Measurements from ENCODE around the gene SLC39A3. TPM values are rescaled to one million over a fixed set of nuclear protein-coding genes. Genes with fewer than 3 reads are reported as not detected.

SLC39A3 gene
- total RNA-seq, 1 experiment from 2014 or later, result 32.4 TPM

DNA sequence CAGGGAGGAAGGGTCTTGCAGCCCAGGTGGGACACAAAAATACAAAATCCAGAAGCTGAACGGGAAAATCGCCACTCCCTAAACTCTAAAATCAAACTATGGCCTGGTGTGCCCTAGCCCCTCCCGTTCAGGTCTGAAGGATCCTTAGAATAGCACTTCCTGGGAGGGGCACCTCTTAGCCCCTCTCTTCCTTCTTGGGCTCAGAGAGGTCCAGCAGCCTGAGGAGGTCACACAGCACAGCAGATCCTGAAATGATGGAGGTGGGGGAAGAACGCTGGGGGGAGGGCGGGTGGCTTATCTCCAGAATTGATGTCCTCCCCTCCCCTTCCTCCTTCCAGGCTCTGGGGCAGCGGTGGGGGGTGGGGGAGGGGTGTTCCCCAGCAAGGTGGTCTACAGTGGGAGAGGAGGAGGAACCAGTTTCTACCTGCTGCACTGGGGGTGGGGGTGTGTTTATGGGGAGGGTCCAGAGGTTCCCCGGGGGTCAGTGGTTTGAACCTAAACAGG, 20.5 kb downstream of the SLC39A3 start:
- no CpG with 5 or more reads among the region's 7 CpGs for WGBS (ENCODE audit: extremely low coverage, insufficient read length, low lambda C conversion rate)
- Histone ChIP-seq H4K5ac (ENCODE audit: insufficient read length, low read depth, low read length) (no peak overlapping the region), H2BK12ac (ENCODE audit: insufficient read length, low read depth, low read length) (no peak overlapping the region), H3K27me3 (ENCODE audit: insufficient read depth, low read length) (no peaks in the 10 kb centered on the region), H2AFZ (ENCODE audit: low read length) (no peak overlapping the region), H2AK5ac (ENCODE audit: insufficient read length, low read length) (no peak overlapping the region), H3K27ac (ENCODE audit: insufficient read length, low read depth, low read length) (no peak overlapping the region), H2BK120ac (ENCODE audit: low read depth, low read length, poor library complexity, severe bottlenecking) (no peak overlapping the region), H2BK15ac (ENCODE audit: low read depth, low read length) (no peak overlapping the region), H4K8ac (replicated peaks; ENCODE audit: insufficient read length, low read depth, low read length) (no peak overlapping the region), H2BK5ac (ENCODE audit: insufficient read length, low read length) (no peak overlapping the region), H3K18ac (ENCODE audit: insufficient read length, low read depth, low read length) (no peak overlapping the region), H3K4ac (ENCODE audit: low read depth, low read length) (no peak overlapping the region), H3K9me3 (ENCODE audit: control insufficient read depth, low read depth, low read length) (peaks cover 8% of the 10 kb centered on the region), H3K4me1 (ENCODE audit: insufficient read depth, low read length) (no peaks in the 10 kb centered on the region), H3K14ac (ENCODE audit: insufficient read depth, low read length) (no peak overlapping the region), H3K56ac (ENCODE audit: insufficient read length, low read depth, low read length) (no peak overlapping the region), H3K9ac (ENCODE audit: extremely low read depth, insufficient read length, low read length) (no peak overlapping the region), H3K79me2 (ENCODE audit: insufficient read depth, low read length) (no peaks in the 10 kb centered on the region), H4K20me1 (ENCODE audit: control insufficient read depth, insufficient read depth, insufficient read length) (no peaks in the 10 kb centered on the region), H3T11ph (ENCODE audit: low read length) (no peak overlapping the region), H4K91ac (ENCODE audit: insufficient read length, low read depth, low read length) (no peak overlapping the region), H3K4me2 (ENCODE audit: insufficient read depth, insufficient read length, low read length) (peak overlapping the region; percentile 41), H3K23me2 (ENCODE audit: insufficient read length, low read depth, low read length, poor library complexity, severe bottlenecking) (peaks cover 7% of the 10 kb centered on the region), H2BK20ac (ENCODE audit: low read depth, low read length, poor library complexity, severe bottlenecking) (no peak overlapping the region), H3K79me1 (ENCODE audit: insufficient read depth, low read depth, low read length, poor library complexity, severe bottlenecking) (no peaks in the 10 kb centered on the region), H3K23ac (ENCODE audit: insufficient read length, low read depth, low read length) (no peak overlapping the region)
- Mint-ChIP-seq H3K36me3 (ENCODE audit: insufficient read depth in 1 of 3, low read depth in 3 of 3) (peaks cover 14 to 16% (median 14%) of the 10 kb centered on the region in 3 experiments), H3K9me3 (peaks cover 10 to 11% of the 10 kb centered on the region in 2 experiments), H3K27me3 (ENCODE audit: low read depth) (peaks cover 34% of the 10 kb centered on the region), H3K27ac (peak overlapping the region in 1 of 3 experiments; percentile 76; a peak in 3 of 7 replicates), H3K4me1 (peaks cover 6 to 13% of the 10 kb centered on the region in 2 experiments), H3K4me3 (peak overlapping the region; percentile 50 to 79; a peak in 3 of 5 replicates)
- no peak for DNase-seq
- TF ChIP-seq, protein P1, sequence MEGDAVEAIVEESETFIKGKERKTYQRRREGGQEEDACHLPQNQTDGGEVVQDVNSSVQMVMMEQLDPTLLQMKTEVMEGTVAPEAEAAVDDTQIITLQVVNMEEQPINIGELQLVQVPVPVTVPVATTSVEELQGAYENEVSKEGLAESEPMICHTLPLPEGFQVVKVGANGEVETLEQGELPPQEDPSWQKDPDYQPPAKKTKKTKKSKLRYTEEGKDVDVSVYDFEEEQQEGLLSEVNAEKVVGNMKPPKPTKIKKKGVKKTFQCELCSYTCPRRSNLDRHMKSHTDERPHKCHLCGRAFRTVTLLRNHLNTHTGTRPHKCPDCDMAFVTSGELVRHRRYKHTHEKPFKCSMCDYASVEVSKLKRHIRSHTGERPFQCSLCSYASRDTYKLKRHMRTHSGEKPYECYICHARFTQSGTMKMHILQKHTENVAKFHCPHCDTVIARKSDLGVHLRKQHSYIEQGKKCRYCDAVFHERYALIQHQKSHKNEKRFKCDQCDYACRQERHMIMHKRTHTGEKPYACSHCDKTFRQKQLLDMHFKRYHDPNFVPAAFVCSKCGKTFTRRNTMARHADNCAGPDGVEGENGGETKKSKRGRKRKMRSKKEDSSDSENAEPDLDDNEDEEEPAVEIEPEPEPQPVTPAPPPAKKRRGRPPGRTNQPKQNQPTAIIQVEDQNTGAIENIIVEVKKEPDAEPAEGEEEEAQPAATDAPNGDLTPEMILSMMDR (conservative IDR thresholded peaks at IDR 0.05), result no peak
